ENCODE data around the gene GIGYF1. TPM values are rescaled to one million over a fixed set of nuclear protein-coding genes. Genes with fewer than 3 reads are reported as not detected.

Gene GIGYF1
- polyA plus RNA-seq, 3 donors: 34.0 to 66.0 (median 46.5) TPM

DNA sequence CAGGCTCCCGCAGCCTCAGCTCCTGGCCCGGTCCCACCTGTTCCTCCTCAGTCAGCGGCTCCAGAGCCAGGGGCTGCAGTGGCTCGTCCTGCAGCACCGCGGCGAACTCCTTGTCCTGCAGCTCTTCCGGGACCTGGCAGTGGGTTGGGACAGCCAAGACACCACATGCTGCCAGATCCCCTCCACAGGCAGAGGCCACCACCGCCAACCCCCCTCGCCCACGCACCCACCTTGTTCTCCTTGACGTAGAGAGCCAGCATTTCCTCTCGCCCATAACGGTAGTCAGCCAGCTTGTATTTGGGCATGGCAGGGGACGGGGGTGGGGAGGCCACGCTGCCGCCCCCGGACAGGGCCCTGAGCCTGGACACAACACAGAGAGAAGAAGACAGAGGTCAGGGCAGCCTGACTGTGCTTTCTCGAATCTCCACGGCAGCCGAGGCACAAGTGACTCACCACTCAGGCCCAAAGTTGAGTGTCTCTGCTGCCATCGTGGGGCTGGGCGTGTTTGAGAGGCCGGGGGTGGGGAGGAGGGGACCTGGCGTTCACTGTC, 6.2 kb downstream of the GIGYF1 start:
- DNase-seq (ENCODE audit: extremely low read depth in 1 of 11, low read depth in 9 of 11, low spot score in 4 of 11): no peak

DNA sequence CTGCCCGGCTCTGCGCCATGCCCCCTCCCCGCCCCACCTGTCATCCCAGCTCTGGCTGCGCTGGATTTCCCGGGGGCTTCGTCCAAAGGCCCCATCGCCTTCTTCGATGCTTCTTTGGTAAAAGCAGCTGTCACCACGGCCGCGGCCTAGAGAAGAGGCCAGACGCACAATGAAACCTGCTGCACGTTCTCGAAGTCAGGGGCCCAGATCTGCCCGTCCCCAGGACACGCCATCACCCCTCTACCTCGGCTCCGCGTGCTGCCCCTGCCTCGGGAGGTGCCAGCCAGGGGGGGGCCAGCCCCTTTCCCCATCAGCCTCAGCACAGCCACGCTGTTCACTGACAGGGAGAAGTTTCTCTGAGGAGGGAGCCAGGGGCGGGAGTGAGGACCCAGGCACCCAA, 6.8 kb downstream of the GIGYF1 start:
- no peak for DNase-seq (ENCODE audit: extremely low read depth in 1 of 11, low read depth in 9 of 11, low spot score in 4 of 11)

DNA sequence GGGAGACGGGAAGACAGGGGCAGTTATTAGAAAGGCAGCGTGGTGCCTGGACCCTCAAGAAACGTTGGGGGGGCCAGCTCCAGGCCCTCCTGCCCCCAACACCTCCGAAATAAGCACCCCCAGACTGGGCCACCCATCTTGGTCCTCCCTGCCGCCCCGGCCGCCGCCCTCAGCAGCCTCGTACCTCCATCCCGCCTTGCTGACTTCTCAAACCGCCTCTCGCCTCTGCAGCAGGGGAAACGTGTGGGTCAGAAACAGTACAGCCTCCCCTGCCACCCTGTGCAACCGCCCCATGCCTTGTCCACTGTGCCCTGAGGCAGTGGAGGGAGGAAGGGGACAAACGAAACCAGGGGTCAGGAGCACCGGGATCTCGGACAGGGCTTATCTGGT, 7.2 kb downstream of the GIGYF1 start:
- no peak for DNase-seq (ENCODE audit: extremely low read depth in 1 of 11, low read depth in 9 of 11, low spot score in 4 of 11)

DNA sequence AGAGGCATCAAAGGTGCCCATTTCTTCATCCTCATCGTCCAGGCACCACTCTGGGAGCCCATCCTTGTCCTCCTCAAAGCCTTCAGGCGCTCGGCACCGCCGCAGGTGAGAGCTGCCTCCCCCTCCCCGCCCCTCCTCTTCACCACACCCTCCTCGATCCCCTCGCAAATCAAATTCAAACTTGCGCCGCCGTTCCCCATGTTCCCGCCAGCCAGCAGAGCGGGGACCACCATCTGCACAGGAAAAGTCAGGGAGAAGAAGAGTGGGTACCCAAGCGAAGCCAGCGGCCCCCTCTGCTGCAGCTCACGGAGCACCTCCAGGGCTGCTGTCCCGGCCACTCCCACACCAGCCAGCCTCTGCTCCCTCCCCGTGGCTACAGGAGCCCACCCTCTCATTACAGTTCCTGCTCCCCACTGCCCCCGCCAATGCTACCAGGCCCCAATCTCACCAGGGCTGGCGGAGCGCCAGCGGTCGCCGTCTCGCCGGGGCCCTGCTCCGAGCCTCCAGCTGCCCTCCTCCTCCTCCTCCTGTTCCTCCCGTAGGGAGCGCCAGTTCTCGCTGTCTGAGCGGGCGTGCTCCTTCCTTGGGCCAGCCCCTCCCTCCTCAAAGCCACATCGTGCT, 7.7 kb downstream of the GIGYF1 start:
- no peak for DNase-seq (ENCODE audit: extremely low read depth in 1 of 11, low read depth in 9 of 11, low spot score in 4 of 11)

DNA sequence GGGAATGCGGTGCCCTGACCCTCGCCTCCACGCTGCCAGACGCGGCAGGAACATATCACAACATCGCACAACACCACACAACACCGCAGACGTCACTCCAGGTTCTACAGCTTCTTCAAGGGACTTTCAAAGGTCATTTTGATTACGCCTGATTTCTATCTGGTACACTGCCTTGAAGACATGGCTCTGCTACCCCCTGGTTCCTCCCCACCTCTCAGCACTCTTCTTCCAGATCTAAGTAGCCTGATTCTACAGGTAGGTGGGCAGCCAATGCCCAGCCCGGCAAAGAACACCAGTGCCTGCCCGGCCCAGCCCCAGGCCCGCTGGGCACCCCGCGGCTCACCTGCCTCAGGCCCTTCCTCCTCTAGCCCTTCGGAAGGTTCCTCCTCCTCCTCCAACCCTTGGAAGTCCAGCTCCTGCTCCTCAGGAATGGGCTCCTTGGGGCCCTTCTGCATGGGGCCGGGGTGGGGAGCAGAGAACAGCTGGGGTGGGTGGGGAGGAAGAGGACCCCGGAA, 8.4 kb downstream of the GIGYF1 start:
- no peak for DNase-seq (ENCODE audit: extremely low read depth in 1 of 11, low read depth in 9 of 11, low spot score in 4 of 11)

DNA sequence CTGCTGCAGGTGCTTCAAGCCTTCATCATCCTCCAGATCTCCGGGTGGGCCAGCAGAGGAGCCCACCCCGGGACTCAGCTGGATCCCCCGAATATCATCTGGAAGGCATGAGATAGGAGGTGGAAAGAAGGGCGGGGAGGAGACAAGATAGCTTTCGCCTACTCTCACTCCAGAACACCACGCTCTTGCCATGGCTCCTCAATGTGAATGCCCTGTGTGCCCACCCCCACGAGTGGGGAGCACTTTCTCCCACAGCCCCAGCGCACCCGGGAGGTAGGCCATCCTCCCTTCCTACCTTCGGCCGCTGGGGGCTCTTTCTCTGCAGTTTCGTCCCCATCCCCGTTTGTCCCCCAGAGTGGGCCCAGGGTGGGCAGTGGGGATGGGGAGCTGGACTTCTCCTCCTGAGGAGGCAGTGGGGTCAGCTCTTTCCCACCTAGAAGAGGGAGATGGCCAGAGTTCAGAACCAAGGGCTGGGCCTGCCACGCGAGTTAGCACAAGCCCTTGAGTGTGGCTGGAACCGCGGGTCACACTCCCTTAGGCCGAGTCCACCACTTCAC, 8.9 kb downstream of the GIGYF1 start:
- DNase-seq (ENCODE audit: extremely low read depth in 1 of 11, low read depth in 9 of 11, low spot score in 4 of 11): no peak

- DNase-seq (ENCODE audit: extremely low read depth in 1 of 11, low read depth in 9 of 11, low spot score in 4 of 11): no peak
These were observed 9.5 kb downstream of the GIGYF1 start for GRCh38 chr7:100684534-100685042.

- DNase-seq (ENCODE audit: extremely low read depth in 1 of 11, low read depth in 9 of 11, low spot score in 4 of 11): no peak
These were observed 10.2 kb downstream of the GIGYF1 start for GRCh38 chr7:100683659-100684533.

GRCh38 chr7:100682991-100683658, 10.9 kb downstream of the GIGYF1 start:
- DNase-seq (ENCODE audit: extremely low read depth in 1 of 11, low read depth in 9 of 11, low spot score in 4 of 11): no peak

DNA sequence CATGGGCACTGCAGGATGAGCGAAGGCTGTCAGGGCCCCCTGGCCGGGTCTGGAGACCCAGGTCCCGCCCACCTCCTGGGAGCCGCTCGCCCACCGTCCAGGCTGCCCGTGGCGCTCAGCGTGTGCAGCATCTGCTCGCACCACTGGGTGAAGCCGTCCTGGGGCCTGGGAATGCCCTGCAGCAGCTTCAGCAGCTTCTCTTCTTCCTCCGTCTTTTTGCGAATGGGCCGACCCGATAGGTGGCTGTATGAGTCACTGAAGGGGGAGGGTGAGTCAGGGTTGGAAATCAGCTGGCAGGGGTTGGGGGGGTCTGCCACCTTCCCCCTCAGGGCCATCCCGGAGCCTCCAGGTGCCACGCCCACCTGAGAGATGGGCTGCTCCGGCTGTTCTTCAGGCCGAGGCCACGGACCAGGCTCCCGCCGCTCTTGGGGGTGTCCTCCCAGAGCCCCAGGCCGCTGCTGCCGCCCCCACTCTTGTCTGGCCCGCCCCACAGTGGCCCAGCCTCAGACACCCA, 11.8 kb downstream of the GIGYF1 start:
- DNase-seq (ENCODE audit: extremely low read depth in 1 of 11, low read depth in 9 of 11, low spot score in 4 of 11): no peak

DNA sequence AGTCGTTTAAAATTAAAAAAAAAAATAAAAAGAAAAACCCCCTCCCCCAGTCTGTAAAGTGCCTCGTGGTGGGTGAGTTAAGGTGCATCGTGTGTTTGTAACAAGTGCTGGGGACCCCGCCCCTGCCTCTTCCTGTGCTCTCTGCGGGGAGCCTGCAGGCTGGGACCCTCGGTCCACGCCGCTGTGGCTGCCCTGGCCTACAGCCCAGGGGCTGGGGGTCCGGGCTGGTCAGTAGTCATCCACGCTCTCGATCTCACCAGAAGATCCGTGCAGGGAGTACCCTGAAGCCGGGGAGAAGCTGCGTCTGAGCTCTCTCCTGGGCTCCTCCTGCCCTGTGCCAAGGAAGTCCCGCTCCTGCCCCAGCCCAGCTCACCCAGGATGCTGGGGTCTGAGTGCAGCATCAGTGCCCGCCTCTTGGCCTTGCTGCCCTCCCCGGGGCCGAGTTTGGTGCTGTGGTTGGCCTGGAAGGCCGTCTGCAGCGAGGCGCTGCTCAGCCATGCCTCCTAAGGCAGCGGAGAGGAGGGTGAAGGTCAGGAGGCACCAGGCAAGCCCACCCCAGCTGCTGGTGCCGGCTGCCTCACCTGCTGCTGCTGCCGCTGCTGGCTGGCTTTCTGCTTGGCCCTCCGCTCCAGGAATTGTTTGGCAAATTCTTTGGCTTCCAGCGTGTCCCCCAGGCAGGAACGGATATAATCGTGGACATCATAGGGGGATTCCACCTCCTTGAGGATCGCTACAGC, 12.4 kb downstream of the GIGYF1 start:
- no peak for DNase-seq (ENCODE audit: extremely low read depth in 1 of 11, low read depth in 9 of 11, low spot score in 4 of 11)

DNA sequence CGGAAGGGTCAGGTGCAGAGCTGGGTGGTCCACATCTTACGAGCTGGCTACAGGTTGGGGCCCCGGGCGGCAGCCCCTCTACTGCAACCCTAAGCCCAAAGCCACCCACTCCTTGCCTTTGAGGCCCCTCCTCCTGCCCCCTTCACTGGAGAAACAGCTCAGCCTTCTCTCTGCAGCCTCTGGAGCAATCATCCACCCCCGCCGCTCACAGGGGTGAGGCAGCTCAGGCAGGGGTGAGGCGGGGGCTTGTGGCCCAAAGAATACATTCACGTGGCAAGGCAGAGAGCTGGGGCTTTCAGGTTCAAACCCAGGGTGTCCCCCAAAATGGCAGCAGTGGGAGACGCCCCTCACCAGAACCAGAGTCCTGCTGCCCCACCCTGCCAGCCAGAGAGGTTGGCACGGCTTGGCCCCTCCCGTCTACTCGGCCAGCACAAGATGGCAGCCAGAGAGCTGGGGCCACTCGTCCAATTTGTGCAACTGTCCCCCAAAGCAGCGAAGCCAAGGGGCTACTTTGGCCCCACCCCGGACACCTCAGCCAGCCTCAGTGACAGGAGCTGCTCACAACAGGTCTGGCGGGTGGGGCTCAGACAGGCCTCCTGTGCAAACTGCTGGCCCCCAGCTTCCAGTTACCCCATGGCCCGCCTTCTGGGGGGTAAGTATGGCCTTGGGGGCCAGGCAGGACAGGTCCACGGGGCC, 13.3 kb downstream of the GIGYF1 start:
- no peak for DNase-seq (ENCODE audit: extremely low read depth in 1 of 11, low read depth in 9 of 11, low spot score in 4 of 11)

DNA sequence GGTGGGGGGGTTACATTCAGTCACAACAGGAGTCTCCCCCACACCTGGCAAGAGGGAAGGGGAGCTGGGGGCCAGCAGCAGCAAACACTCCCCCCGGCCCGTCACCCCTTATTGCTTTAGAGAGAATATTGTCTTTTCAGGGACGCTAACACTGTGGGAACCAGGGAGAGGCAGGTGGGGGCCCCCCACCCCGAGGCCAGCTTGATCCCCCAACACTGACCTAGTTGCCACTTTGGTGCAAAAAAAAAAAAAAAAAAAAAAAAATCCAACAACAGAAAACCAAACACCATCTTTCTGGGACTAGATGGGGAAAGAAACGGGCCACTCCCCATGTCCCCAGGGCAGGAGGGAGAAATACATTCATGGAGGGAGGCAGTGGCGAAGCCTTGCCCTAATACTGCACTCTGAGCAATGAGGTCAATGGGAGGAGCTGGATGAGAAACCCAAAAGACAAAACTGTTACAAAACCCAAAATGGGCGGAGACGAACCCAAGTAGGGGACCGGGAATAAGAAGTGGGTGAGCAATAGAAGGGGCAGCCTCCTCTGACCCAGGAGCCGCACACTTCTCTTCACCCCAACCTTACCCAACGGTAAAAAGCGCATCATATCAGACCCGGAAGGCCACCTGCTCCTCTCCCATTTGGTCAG, 14.0 kb downstream of the GIGYF1 start:
- DNase-seq (ENCODE audit: extremely low read depth in 1 of 11, low read depth in 9 of 11, low spot score in 4 of 11): no peak

DNA sequence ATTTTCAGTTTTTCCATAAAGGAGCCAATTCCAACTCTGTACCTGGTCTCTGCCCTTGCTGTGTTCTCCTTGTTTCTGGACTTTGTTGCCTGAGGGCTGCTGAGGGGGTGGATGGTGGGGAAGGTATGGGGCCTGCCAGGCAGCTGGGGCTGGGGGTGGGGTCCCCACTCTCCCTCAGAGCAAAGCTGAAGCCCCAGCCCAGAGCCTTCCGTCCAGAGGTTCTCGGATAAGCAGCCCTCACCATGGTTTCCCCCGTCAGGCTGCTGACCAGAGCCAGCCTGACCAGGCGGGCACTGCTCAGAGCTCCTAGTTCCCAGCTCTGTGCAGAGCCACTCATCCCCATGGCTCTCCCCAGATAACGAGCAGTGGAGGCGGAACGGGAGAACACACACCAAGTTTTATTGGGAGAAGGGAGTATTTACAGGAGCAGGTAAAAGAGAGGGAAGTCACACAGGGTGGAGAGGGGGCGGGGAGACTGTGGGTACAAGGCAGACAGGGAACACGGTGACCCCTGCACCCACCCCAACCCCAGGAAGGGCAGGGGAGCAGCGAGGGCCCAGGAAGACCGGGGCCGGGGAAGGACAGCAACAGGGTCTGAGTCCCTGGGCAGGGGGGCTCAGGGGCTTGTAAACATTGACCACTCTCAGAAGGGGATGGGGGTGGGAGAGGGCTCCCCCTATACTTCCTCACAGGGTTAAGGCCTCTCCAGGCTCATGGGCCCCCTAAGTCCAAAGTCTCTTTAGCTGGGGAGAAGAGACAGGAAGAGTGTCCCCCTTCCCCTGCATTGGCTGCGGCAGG, 14.7 kb downstream of the GIGYF1 start:
- no peak for DNase-seq (ENCODE audit: extremely low read depth in 1 of 11, low read depth in 9 of 11, low spot score in 4 of 11)

DNA sequence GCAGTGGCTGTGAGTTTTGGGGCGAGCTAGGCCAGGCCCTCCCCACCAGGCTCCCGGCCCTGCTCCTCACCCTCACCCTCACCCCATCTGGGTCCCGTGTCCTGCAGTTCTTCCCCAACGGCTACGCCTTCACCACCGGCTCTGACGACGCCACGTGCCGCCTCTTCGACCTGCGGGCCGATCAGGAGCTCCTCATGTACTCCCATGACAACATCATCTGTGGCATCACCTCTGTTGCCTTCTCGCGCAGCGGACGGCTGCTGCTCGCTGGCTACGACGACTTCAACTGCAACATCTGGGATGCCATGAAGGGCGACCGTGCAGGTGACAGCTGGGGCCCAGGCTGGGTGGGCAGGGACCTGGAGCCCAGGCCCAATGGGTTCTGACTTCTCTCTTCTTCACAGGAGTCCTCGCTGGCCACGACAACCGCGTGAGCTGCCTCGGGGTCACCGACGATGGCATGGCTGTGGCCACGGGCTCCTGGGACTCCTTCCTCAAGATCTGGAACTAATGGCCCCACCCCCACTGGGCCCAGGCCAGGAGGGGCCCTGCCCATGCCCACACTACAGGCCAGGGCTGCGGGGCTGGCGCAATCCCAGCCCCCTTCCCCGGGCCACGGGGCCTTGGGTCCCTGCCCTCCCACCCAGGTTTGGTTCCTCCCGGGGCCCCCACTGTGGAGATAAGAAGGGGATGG, 15.6 kb downstream of the GIGYF1 start:
- no peak for DNase-seq (ENCODE audit: extremely low read depth in 1 of 11, low read depth in 9 of 11, low spot score in 4 of 11)

All from renal cortex interstitium (tissue), 11 donors.